Measurements from ENCODE around the gene SPOCK1.

DNA sequence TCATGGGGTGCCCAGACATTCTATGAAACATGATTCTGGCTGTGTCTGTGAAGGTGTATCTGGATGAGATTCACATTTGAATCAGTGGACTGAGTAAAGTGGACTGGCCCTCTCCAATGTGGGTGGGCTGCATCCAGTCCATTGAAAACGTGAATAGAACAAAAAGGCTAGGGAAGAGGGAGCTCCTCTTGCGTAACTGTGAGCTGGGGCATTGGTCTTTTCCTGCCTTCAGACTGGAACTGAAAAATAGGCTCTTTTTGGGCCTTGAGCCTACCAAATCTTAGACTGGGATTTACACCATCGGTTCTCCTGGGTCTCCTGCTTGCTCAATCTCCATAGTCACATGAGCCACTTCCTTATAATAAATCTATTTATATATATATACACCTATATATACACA, 170.1 kb downstream of the SPOCK1 start:
- TF ChIP-seq CTCF (IDR thresholded peaks at IDR 0.05; ENCODE audit: insufficient read depth, low read length): no peak
- no peak for TF ChIP-seq POLR2AphosphoS5 (IDR thresholded peaks at IDR 0.05; ENCODE audit: low read depth)

All from HL-60 (cell line).